GM12801 (cell line): ENCODE measurements around the gene IL17RE.

Experiments
- CTCF ChIP-seq: IDR thresholded peaks from one replicate; pipeline ENCODE4 v1.5.1; 2011; ENCODE audit warnings: control low read depth; ENCODE audit not compliant: insufficient read length; ENCODE audit errors: extremely low read depth

The IL17RE gene

DNA sequence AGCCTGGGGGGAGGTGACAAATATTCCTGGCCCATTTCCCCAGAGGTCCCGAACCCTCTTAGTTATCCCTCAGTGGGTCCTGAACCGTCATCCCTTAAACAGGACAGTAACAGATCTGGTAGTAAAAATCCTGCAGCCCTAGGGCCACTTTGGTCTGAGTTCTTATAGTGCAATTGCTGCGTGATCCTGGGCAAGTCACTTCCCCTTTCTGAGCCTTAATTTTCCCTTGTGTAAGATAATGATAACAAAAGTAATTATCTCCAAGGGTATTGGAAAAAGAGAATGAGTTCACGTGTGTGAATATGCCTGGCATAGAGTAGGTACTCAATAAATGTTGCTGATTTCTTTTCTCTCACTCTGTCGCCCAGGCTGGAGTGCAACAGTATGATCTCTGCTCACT is 15.2 kb upstream of the IL17RE start:
- no peak for TF ChIP-seq CTCF

DNA sequence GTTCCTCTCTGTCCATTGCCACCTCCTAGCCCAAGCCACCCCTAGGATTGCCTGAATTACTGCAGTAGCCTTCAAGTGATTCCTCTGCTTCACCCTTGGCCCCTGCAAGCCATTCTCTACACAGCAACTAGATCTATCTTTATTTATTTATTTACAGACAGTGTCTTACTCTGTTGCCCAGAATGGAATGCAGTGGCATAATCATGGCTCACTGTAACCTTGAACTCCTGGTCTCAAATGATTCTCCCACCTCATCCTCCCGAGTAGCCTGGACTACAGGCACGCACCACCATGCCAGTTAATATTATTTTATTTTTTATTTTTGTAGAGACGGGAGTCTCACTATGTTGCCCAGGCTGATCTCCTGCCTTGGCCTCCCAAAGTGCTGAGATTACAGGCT is 14.1 kb upstream of the IL17RE start:
- TF ChIP-seq CTCF = no peak

GRCh38 chr3:9889405-9889804 is 13.2 kb upstream of the IL17RE start:
- TF ChIP-seq CTCF = no peak

DNA sequence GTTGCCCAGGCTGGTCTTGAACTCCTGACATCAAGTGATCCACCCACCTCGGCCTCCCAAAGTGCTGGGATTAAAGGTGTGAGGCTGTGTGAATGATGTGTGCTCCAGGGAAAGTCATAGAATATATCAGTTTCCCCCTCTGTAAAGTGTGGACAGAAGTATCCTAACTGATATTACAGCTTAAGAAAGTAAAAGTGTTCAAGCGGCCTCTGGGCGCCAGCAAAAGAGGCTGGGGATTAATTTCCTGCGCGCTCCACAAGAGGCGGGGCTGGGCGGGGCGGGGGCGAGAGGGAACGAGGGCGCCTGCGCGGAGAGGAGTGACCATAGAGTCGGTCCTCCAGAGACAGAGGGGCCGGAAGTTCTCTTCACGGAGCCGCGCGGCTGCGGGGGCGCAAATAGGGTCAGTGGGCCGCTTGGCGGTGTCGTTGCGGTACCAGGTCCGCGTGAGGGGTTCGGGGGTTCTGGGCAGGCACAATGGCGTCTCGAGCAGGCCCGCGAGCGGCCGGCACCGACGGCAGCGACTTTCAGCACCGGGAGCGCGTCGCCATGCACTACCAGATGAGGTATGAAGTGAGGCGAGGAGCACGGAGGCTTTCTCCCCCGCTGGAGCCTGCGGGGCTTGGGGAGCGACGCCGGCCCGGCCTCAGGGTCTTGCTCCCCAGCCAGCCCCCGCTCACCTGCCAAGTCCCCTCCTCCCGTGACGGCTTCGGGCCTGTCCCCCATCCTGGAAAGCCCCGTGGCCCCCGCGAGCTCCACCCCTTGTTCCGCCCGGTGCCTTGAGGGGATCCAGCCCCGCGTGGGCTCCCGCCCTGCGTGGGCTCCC is 12.2 kb upstream of the IL17RE start, which contains the start of gene JAGN1:
Gene JAGN1 (plus strand): TSS at position 362 of the 823 bp plus-strand sequence. CDS start 113 bp downstream, at position 475.
- TF ChIP-seq CTCF = no peak

- TF ChIP-seq CTCF = no peak
Observed at GRCh38 chr3:9891072-9891622, 11.5 kb upstream of the IL17RE start.

DNA sequence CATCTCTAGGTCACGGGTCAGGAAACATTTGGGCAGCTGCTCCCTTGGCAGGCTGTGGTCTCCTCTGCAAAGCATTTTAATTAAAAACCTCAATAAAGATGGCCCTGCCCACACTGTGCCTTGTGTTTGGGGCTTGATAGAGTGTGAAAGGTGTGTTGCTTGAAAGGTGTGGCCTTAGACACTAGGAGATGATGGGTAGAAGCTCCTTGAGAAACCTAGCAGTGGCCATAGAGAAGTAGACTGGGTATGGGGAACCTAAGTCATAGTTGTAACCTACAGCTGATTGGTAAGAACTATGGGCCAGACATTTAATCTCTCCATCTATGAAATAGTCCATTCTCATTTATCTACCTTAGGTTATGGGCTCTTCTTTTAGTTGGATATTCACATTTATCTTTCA is 8.9 kb upstream of the IL17RE start:
- no peak for TF ChIP-seq CTCF

GRCh38 chr3:9897408-9898372 is 5.0 kb upstream of the IL17RE start:
- TF ChIP-seq CTCF = no peak
